ENCODE measurements around the gene NOS1AP.

GRCh38 chr1:162179121-162179520 lies 109.6 kb downstream of the NOS1AP start:
- no peak for TF ChIP-seq CTCF (IDR thresholded peaks at IDR 0.05)
- TF ChIP-seq POLR2A (IDR thresholded peaks at IDR 0.05) = no peak
